GM21447 (cell line): ENCODE results near the gene TARBP1.
"Not testable (repeated sequence)": the region's sequence is repeated elsewhere in the genome, so short reads cannot be mapped to it uniquely, and the experiment has no call there.

Experiments used
- ATAC-seq: cut with Tn5 transposase; IDR thresholded peaks from one replicate; pipeline ENCODE4 v1.9.1; 2021; ENCODE audit not compliant: unreplicated experiment

TARBP1 gene

DNA sequence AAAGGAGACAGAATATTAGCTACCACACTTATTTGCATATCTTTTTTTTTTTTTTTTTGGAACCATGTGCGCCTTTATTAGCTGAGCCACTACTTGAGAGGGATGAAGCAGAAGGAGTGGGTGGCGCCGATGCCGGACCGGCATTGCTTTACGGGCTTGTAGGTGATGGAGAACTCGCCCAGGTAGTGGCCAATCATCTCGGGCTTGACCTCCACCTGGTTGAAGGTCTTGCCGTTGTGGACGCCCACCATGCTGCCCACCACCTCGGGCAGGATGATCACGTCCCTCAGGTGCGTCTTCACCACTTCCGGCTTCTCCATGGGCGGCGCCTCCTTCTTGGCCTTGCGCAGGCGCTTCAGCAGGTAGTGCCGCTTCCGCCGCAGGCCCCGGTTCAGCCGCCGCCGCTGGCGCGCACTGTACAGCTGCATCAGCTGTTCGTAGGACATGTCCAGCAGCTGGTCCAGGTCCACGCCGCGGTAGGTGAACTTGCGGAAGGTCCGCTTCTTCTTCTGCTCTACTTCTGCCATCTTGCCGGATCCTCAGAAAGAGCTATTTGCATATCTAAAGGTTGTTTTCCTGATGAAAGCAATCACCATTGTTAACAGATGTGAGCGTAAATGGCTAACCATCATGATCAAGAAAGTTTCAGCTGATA lies 122.2 kb downstream of the TARBP1 start:
- ATAC-seq, result not testable (repeated sequence)

DNA sequence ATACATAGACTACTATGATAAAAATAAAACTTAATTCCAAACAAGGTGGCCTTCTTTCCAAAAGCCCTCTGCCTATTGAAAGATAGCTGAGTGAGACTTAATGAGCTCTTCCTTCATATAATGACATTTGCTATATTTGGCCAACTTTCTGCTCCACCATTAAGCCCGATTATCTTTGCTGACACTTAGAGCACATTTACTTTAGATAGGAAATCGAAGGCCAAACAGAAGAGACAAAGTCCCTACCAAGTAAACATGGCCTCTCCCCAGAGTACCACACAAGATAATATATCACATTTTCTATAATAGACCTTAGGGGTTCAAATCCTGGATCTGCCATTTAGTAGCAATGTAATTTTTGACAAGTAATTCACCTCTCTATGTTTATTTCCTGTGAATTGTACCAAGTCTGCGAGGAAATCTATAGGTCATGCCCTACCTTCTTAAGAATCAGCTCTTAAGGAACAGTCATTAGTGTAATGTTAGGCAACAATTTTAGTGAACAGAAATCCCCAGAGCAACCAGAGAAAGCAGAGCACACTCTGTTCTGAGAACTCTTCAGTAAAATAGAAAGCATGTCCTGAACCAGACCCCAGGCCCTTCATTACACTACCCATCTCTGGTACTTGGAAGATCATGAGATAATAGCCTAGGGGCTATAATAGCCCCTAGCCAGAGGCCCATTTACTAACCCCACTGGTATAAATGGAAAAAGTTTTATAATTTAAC lies 123.0 kb downstream of the TARBP1 start:
- no peak for ATAC-seq

DNA sequence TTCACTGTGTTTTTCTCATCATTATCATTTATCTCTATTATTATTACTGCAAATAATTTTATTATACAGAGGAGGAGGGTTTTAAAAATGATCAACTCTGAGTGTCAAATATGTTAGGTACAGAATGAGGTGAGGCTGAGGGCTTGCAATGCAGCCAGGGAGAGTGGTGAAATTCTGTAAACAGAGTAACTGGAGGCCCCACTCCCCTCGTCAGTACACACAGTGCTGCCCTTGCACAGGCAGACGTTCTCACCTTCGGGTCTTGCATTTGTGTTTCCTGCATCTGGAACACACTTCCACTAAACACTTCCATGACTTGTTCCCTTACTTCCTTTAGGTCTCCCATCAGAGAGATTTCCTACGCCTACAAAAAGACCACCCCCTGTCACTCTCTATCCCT lies 130.0 kb downstream of the TARBP1 start:
- no peak for ATAC-seq

DNA sequence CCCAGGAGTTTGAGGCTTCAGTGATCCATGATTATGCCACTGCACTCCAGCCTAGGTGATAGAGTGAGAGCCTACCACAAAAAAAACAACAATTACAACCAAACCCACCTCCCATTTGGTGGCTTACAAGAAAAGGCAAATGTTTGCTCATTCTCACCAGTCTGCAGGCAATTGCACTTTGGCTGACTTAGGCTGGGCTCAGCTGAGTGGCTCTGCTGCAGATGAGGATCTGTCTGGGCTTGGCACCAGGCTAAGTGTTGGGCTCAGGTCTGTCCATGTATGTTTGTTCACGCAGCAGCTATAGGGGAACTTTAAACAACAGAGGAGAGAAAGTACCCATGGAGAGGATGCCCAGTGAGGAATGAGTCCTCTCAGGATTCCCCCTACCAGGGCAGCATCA lies 133.7 kb downstream of the TARBP1 start:
- no peak for ATAC-seq

DNA sequence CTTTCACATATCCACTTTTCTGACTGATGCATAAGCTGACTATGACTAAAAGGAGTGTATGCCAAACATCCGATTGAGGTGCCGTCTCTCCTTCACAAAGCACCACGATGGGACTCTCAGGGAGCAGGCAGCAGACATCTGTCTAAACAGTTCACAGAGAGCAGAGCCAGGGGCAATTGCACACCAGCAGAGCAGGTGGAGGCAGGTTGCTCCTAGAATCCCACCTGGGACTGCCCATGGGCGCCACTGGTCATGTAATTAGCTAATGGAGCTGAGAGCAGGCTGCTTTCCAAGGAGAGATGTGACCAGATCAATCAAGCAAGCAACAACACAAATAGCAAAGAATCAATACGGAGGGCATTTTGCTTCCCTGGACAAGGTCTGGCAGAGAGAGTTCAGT lies 136.2 kb downstream of the TARBP1 start:
- no peak for ATAC-seq
